GM18508 (cell line): ENCODE data around the gene TEFM.
"Not testable (repeated sequence)": the region's sequence is repeated elsewhere in the genome, so short reads cannot be mapped to it uniquely, and the experiment has no call there.

ENCODE experiments used
- ATAC-seq: cut with Tn5 transposase; IDR thresholded peaks from one replicate; pipeline ENCODE4 v1.9.1; 2021; ENCODE audit warnings: moderate number of reproducible peaks; ENCODE audit not compliant: insufficient read depth, unreplicated experiment

TEFM gene

GRCh38 chr17:30922235-30923030 is 16.4 kb upstream of the TEFM start:
- ATAC-seq = no peak

GRCh38 chr17:30921544-30922196 is 15.6 kb upstream of the TEFM start, which contains the start of gene ADAP2:
Gene ADAP2, plus strand, starts transcription at chr17:30921945. Its CDS starts 70 bp downstream, at chr17:30922015.
- ATAC-seq = no peak

GRCh38 chr17:30920683-30921543 is 14.9 kb upstream of the TEFM start:
- ATAC-seq = no peak

- no peak for ATAC-seq
Observed at GRCh38 chr17:30920282-30920681, 14.2 kb upstream of the TEFM start.

GRCh38 chr17:30917050-30917449 is 11.0 kb upstream of the TEFM start:
- no peak for ATAC-seq

- no peak for ATAC-seq
Observed at GRCh38 chr17:30915833-30916611, 10.0 kb upstream of the TEFM start.

GRCh38 chr17:30913955-30914354 is 7.9 kb upstream of the TEFM start:
- no peak for ATAC-seq

- not testable (repeated sequence) for ATAC-seq
Observed at GRCh38 chr17:30910151-30910550, 4.1 kb upstream of the TEFM start.

- no peak for ATAC-seq
Observed at GRCh38 chr17:30908717-30909420, 2.8 kb upstream of the TEFM start.

GRCh38 chr17:30905742-30906100 is 317 bp downstream of the TEFM start:
- no peak for ATAC-seq

GRCh38 chr17:30897311-30897710 is 8.7 kb downstream of the TEFM start:
- ATAC-seq = no peak

- ATAC-seq = no peak
Observed at GRCh38 chr17:30894236-30894635, 11.8 kb downstream of the TEFM start.

- no peak for ATAC-seq
Observed at GRCh38 chr17:30886187-30886586, 19.9 kb downstream of the TEFM start.

- no peak for ATAC-seq
Observed at GRCh38 chr17:30869005-30869404, 37.0 kb downstream of the TEFM start.

- ATAC-seq = no peak
Observed at GRCh38 chr17:30864636-30865035, 41.4 kb downstream of the TEFM start.

GRCh38 chr17:30858556-30859250 is 47.3 kb downstream of the TEFM start:
- no peak for ATAC-seq

- no peak for ATAC-seq
Observed at GRCh38 chr17:30854146-30854545, 51.9 kb downstream of the TEFM start.
